GM23338 (cell line): ENCODE data around the gene CENPK.

Experiments
- CREB1 ChIP-seq: fragments of 250-450 bp; sonication (Bioruptor Pico); IDR thresholded peaks from 2 replicates; pipeline ENCODE4 v1.5.0; 2020; ENCODE audit warnings: low read depth, mild to moderate bottlenecking, moderate library complexity
- EZH2 ChIP-seq: fragments of 200-600 bp; sonication (generic); IDR thresholded peaks from one replicate; pipeline ENCODE4 v1.8.0; 2017; ENCODE audit warnings: antibody characterized with exemption, mild to moderate bottlenecking, low read depth; ENCODE audit not compliant: unreplicated experiment
- EZH2phosphoT487 ChIP-seq: fragments of 200-600 bp; sonication (generic); IDR thresholded peaks from one replicate; pipeline ENCODE4 v1.8.1; 2018; ENCODE audit warnings: antibody characterized with exemption; ENCODE audit not compliant: unreplicated experiment
- JUNB ChIP-seq: IDR thresholded peaks from one replicate; pipeline ENCODE4 v1.6.1; 2016; ENCODE audit warnings: antibody characterized with exemption; ENCODE audit not compliant: unreplicated experiment
- NANOG ChIP-seq: IDR thresholded peaks from 2 replicates; pipeline ENCODE4 v1.6.1; 2016; ENCODE audit warnings: antibody characterized with exemption, borderline replicate concordance
- POLR2AphosphoS5 ChIP-seq: IDR thresholded peaks from 2 replicates; pipeline ENCODE4 v1.6.1; 2016; ENCODE audit warnings: antibody characterized with exemption, low read depth
- REST ChIP-seq: IDR thresholded peaks from one replicate; pipeline ENCODE4 v1.6.1; 2018; ENCODE audit warnings: antibody characterized with exemption; ENCODE audit not compliant: unreplicated experiment
- STAT1 ChIP-seq: IDR thresholded peaks from one replicate; pipeline ENCODE4 v1.6.1; 2016; ENCODE audit warnings: antibody characterized with exemption; ENCODE audit not compliant: unreplicated experiment
- ZNF114 ChIP-seq: fragments of 250-450 bp; sonication (Bioruptor Pico); IDR thresholded peaks from 2 replicates; pipeline ENCODE4 v1.5.0; 2020; ENCODE audit warnings: mild to moderate bottlenecking, moderate library complexity
- ZNF331 ChIP-seq: fragments of 250-450 bp; sonication (Bioruptor Pico); IDR thresholded peaks from 2 replicates; pipeline ENCODE4 v1.5.0; 2020; ENCODE audit warnings: low read depth, mild to moderate bottlenecking, moderate library complexity
- TF ChIP-seq, protein P1 (sequence below), 2 experiments: fragments of 200-600 bp in 1 of 2; sonication (generic) in 1 of 2; conservative IDR thresholded peaks; 2 replicates each; pipeline versions ENCODE4 v1.5.1 to v1.6.1; 2016 to 2017; ENCODE audit warnings: antibody characterized with exemption in 2 of 2, low read depth in 2 of 2, mild to moderate bottlenecking in 2 of 2, moderate library complexity in 1 of 2
- TF ChIP-seq, protein P2 (sequence below): IDR thresholded peaks from 2 replicates; pipeline ENCODE4 v1.6.1; 2016; ENCODE audit warnings: antibody characterized with exemption

DNA sequence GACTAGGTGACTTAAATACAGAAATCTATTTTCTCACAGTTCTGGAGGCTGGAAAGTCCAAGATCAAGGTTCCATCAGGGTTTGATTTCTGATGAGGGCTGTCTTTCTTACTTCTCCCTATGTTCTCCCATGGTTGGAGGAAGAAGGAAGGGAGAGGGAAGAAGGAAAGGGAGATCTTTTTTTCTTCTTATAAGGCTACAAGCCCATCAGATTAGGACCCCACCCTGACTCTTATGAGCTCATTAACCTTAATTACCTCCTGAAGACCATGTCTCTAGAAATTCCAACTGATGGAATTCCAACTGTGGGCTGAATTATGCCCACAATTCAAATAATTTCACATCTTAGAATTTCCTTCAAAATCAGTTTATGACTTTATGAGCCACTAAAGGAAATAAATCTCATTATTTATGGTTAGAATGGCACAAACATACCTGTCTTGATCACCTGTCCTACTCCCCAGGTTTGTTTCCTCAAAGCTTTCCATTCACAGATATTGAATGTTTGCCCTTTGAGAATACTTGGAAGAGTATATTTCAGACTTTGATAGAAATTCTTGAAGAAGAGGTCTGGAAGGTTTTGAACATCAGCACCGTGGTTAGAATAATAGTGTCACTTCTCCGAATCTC lies 7.7 kb upstream of the CENPK start:
- TF ChIP-seq, protein P1, sequence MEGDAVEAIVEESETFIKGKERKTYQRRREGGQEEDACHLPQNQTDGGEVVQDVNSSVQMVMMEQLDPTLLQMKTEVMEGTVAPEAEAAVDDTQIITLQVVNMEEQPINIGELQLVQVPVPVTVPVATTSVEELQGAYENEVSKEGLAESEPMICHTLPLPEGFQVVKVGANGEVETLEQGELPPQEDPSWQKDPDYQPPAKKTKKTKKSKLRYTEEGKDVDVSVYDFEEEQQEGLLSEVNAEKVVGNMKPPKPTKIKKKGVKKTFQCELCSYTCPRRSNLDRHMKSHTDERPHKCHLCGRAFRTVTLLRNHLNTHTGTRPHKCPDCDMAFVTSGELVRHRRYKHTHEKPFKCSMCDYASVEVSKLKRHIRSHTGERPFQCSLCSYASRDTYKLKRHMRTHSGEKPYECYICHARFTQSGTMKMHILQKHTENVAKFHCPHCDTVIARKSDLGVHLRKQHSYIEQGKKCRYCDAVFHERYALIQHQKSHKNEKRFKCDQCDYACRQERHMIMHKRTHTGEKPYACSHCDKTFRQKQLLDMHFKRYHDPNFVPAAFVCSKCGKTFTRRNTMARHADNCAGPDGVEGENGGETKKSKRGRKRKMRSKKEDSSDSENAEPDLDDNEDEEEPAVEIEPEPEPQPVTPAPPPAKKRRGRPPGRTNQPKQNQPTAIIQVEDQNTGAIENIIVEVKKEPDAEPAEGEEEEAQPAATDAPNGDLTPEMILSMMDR (conservative IDR thresholded peaks at IDR 0.05; ENCODE audit: low read depth in 2 of 2): no peak
- TF ChIP-seq POLR2AphosphoS5: no peak
- no peak for TF ChIP-seq CREB1 (CRISPR knock-in tag)
- TF ChIP-seq EZH2: no peak
- no peak for TF ChIP-seq REST
- no peak for TF ChIP-seq EZH2phosphoT487
- TF ChIP-seq JUNB: no peak
- no peak for TF ChIP-seq NANOG
- TF ChIP-seq ZNF331 (CRISPR knock-in tag): no peak
- no peak for TF ChIP-seq STAT1
- TF ChIP-seq, protein P2, sequence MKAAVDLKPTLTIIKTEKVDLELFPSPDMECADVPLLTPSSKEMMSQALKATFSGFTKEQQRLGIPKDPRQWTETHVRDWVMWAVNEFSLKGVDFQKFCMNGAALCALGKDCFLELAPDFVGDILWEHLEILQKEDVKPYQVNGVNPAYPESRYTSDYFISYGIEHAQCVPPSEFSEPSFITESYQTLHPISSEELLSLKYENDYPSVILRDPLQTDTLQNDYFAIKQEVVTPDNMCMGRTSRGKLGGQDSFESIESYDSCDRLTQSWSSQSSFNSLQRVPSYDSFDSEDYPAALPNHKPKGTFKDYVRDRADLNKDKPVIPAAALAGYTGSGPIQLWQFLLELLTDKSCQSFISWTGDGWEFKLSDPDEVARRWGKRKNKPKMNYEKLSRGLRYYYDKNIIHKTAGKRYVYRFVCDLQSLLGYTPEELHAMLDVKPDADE: no peak
- no peak for TF ChIP-seq ZNF114 (CRISPR knock-in tag)
